A673 (cell line): ENCODE data around the gene NPTN.

Source experiments
- CTCF ChIP-seq: fragments of 300-800, 200-600 bp; sonication (generic); conservative IDR thresholded peaks from 2 replicates; pipeline ENCODE4 v1.5.1; 2017; ENCODE audit warnings: low read depth, mild to moderate bottlenecking, antibody characterized with exemption, low read length, moderate library complexity, mixed read lengths
- EZH2 ChIP-seq: fragments of 200-600 bp; sonication (generic); IDR thresholded peaks from 2 replicates; pipeline ENCODE4 v1.6.1; 2017; ENCODE audit warnings: borderline replicate concordance, low read depth, mild to moderate bottlenecking, mixed read lengths, antibody characterized with exemption, low read length; ENCODE audit not compliant: poor library complexity, severe bottlenecking

GRCh38 chr15:73621286-73621826 is 11.8 kb downstream of the NPTN start:
- TF ChIP-seq EZH2 (no peak), CTCF (no peak)
